Forelimb muscle (tissue), 1 donor: ENCODE measurements around the gene MARCHF6. TPM values are rescaled to one million over a fixed set of nuclear protein-coding genes. Genes with fewer than 3 reads are reported as not detected.
A peak's percentile ranks its signal among the peaks of the same experiment; 100 is the strongest.
"Not testable (repeated sequence)": the region's sequence is repeated elsewhere in the genome, so short reads cannot be mapped to it uniquely, and the experiment has no call there.

Experiments used
- DNase-seq: peaks from one replicate; pipeline ENCODE4 v3.0.0-alpha.2; 2013; ENCODE audit warnings: low read depth
- polyA plus RNA-seq: library from polyadenylated mRNA; unstranded; fragments of 120-200 nt; gene quantifications from one replicate; pipeline ENCODE4 v1.2.1, GENCODE V29; 2013; ENCODE audit not compliant: insufficient read length

The MARCHF6 gene
- polyA plus RNA-seq, 1 donor: 101 TPM

GRCh38 chr5:10323588-10324488 lies 29.7 kb upstream of the MARCHF6 start:
- DNase-seq: no peak

- DNase-seq: no peak
Measured at GRCh38 chr5:10324518-10325370, 28.8 kb upstream of the MARCHF6 start.

- DNase-seq: no peak
Measured at GRCh38 chr5:10328323-10328722, 25.2 kb upstream of the MARCHF6 start.

GRCh38 chr5:10329446-10329819 lies 24.1 kb upstream of the MARCHF6 start:
- DNase-seq: no peak

GRCh38 chr5:10329820-10330481 lies 23.5 kb upstream of the MARCHF6 start:
- peak; percentile 81 for DNase-seq

GRCh38 chr5:10330511-10331230 lies 22.8 kb upstream of the MARCHF6 start:
- no peak for DNase-seq

- no peak for DNase-seq
Measured at GRCh38 chr5:10331341-10331796, 22.1 kb upstream of the MARCHF6 start.

- no peak for DNase-seq
Measured at GRCh38 chr5:10332301-10332700, 21.2 kb upstream of the MARCHF6 start.

GRCh38 chr5:10333154-10334006 lies 20.1 kb upstream of the MARCHF6 start:
- no peak for DNase-seq

- DNase-seq: no peak
Measured at GRCh38 chr5:10334831-10335230, 18.7 kb upstream of the MARCHF6 start.

GRCh38 chr5:10335711-10336470 lies 17.6 kb upstream of the MARCHF6 start:
- DNase-seq: no peak

- DNase-seq: no peak
Measured at GRCh38 chr5:10337107-10337506, 16.4 kb upstream of the MARCHF6 start.

- no peak for DNase-seq
Measured at GRCh38 chr5:10337986-10338385, 15.5 kb upstream of the MARCHF6 start.

- DNase-seq: no peak
Measured at GRCh38 chr5:10338686-10339057, 14.8 kb upstream of the MARCHF6 start.

- DNase-seq: no peak
Measured at GRCh38 chr5:10339058-10339811, 14.3 kb upstream of the MARCHF6 start.

- no peak for DNase-seq
Measured at GRCh38 chr5:10339958-10340357, 13.5 kb upstream of the MARCHF6 start.

- no peak for DNase-seq
Measured at GRCh38 chr5:10343486-10343885, 10.0 kb upstream of the MARCHF6 start.

- not testable (repeated sequence) for DNase-seq
Measured at GRCh38 chr5:10344461-10345106, 8.9 kb upstream of the MARCHF6 start.
